HS-27A (cell line): ENCODE measurements around the gene ELK3.
"Not testable (repeated sequence)": the region's sequence is repeated elsewhere in the genome, so short reads cannot be mapped to it uniquely, and the experiment has no call there.

Experiments
- DNase-seq: peaks from one replicate; pipeline ENCODE4 v3.0.0-alpha.2; 2012; ENCODE audit warnings: low read depth, missing footprints

ELK3 gene

DNA sequence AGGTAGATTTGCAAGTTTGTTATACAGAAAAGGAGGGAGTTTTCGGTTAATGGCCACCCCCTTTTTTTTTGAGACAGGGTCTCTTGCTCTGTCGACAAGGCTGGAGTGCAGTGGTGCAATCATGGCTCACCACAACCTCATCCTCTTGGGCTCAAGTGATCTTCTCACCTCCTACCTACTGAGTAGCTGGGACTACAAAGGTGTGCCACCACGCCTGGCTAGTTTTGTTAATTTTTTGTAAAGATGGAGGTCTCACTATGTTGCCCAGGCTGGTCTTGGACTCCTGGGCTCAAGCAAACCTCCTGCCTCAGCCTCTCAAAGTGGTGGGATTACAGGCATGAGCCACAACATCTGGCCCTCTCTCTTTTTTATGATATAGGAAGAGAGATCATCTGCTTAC lies 111.5 kb downstream of the ELK3 start:
- DNase-seq = no peak

DNA sequence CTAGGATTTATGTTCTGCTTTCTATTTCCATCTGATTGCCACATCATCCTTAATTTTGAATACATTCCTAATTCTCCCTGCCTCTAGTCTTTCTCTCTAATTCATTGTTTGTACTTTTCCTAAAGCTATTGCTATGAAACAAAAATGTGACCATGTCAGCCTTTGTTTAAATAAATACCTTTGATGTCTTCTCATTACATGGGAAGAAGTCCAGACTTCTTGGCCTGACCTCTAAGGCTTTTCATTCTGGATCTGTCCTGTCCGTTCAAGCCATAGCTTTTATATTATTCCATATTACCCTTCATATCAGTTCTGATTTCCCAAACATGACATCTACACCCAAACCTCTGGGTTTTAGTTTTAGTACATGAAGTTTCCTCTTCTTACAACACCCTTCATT lies 114.7 kb downstream of the ELK3 start:
- no peak for DNase-seq

DNA sequence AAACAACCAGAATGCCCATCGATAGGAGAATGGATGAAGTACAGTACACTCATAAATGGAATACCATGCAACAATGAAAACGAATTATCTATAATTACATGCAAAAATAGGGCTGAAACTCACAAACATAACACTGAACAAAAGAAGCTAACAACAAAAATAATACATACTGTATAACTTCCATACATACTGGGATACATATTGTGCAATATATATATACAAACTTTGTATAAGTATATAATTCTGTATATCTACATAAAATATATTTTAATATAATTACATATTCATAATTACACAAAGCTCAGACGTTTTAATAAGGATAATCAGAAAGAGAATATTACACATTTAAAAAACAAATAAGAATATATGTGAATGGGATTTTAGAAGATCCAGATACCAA lies 115.9 kb downstream of the ELK3 start:
- DNase-seq = no peak

DNA sequence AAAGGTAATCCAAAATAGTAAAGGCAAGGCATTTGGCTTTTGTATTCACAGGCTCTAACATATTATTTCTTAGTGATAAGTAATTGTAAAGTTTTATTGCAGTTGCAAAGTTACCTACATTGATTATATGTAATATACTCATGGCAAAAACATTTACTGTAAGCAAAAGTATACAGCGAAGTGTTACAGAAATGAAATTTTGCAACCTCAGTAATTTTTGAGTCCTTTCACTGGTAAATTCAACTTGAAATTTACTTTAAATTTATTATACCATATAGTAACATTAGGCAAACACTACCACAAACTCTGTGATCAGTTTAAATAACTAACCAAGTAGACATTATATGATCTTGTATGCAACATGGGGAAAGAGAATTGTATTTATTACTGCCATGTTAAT lies 117.0 kb downstream of the ELK3 start:
- no peak for DNase-seq

DNA sequence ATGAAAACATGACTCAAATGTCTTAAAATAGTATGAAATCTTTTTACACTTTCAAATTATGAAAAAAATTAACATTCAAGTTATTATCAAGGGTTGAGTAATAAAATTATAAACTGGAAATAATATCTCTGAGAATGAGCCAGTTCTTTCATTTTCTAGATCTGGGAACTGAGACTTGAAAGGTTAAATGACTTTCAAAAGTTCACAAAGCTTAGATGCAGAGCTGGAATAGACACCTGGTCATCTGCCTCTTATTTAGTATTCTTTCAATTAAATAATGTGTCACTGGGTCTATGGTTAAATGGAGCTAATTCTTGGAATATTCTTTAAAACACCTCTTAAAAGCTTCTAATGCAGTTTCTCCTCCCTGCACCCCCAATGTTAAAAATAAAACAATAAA lies 119.4 kb downstream of the ELK3 start:
- DNase-seq = no peak

DNA sequence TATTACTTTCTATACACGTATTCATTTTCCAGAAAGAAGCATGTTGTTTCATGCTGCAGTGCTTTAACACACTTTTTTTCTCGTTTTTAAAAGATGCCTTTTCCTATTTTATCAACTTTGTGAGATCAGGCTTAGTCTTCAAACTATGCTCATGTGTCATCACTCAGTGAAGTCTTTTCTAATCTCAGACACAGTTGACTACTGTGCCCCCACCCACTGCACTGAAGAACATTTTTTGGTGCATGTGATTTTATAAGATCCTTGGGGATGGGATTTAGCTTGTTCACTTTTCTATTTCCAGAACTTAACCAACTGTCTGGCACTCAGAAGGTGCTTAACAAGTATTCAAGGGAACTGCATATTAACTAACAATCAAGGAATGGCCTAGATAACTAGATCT lies 120.5 kb downstream of the ELK3 start:
- no peak for DNase-seq

DNA sequence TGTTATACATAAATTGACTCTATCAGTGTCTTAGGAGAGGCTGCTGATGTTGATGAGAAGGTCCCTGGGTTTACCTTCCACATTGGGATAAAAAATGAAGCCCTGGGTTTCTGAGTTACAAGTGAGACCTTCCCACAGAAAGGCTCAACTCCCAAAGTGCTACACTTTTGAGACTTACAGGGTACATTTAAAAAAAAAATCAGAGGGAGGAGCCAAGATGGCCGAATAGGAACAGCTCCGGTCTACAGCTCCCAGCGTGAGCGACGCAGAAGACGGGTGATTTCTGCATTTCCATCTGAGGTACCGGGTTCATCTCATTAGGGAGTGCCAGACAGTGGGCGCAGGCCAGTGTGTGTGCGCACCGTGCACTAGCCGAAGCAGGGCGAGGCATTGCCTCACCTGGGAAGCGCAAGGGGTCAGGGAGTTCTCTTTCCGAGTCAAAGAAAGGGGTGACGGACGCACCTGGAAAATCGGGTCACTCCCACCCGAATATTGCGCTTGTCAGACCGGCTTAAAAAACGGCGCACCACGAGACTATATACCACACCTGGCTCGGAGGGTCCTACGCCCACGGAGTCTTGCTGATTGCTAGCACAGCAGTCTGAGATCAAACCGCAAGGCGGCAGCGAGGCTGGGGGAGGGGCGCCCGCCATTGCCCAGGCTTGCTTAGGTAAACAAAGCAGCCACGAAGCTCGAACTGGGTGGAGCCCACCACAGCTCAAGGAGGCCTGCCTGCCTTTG lies 121.7 kb downstream of the ELK3 start:
- DNase-seq = not testable (repeated sequence)

DNA sequence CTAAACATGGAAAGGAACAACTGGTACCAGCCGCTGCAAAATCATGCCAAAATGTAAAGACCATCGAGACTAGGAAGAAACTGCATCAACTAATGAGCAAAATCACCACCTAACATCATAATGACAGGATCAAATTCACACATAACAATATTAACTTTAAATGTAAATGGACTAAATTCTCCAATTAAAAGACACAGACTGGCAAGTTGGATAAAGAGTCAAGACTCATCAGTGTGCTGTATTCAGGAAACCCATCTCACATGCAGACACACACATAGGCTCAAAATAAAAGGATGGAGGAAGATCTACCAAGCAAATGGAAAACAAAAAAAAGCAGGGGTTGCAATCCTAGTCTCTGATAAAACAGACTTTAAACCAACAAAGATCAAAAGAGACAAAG lies 123.6 kb downstream of the ELK3 start:
- not testable (repeated sequence) for DNase-seq
